ENCODE measurements around the gene JAZF1. TPM values are rescaled to one million over a fixed set of nuclear protein-coding genes. Genes with fewer than 3 reads are reported as not detected.

JAZF1 gene
- total and polyA plus RNA-seq, 9 of the 15 experiments (the other 6 are each of a cell fraction or from before 2014, with no cell fraction given): 0.04 to 0.64 (median 0.11) TPM; not detected in 3

DNA sequence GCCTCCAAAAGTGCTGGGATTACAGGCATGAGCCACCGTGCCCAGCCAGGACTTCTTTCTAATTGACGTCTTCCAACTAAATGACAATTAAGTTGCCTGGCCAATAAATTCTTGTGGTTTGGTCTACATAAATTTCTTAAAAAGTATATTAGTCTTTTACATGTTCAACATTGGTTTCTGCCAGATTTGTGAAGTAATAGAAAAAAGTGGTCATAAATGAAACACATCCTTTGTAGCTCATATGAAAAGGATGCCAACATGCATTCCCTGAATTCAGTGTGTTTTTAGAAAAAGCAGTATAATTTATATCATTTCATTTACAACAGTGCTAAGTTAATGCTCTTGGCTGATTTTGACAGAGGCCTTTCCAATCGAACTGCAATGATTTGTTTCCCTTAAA lies 225.6 kb downstream of the JAZF1 start:
- intact Hi-C loops (cut with micrococcal nuclease) (no loop called here), in situ Hi-C loops (cut with MboI) (no loop called here)
- H3K9ac ChIP-seq (ENCODE audit: insufficient read depth in 1 of 2, low read depth in 2 of 2, low read length in 2 of 2): no peak overlapping the region
- H3K9me3 ChIP-seq (replicated peaks; ENCODE audit: control insufficient read depth, insufficient read depth, low read depth, low read length): no peaks in the 10 kb centered on the region
- no peak for DNase-seq (ENCODE audit: extremely low read depth in 1 of 4, low spot score in 3 of 4)
- no peak overlapping the region for H3K4me2 ChIP-seq (ENCODE audit: insufficient read depth, low read length)
- no peak overlapping the region for H2AFZ ChIP-seq (ENCODE audit: low read depth, low read length)
- no TSS peak for BruUV-seq (replicated peaks)
- ChIA-PET POLR2A (interaction anchor here (0.6 kb wide), 1 partner anchor 117 kb away, joined by 3 read pairs; no protein-coding TSS in a partner anchor), CTCF (ENCODE audit: low intra/inter-chr PET ratio) (no interaction called here)
- WGBS (ENCODE audit: insufficient coverage, low coverage, missing lambda C conversion rate): 3% methylated on average over 3 of the region's 3 CpGs
- no peak for TF ChIP-seq CREB1 (IDR thresholded peaks at IDR 0.05)
- TF ChIP-seq CREB1 (CRISPR knock-in tag; IDR thresholded peaks at IDR 0.05): no peak
- no peak for TF ChIP-seq HDAC1 (IDR thresholded peaks at IDR 0.05)
- no peak for TF ChIP-seq PHF21A (IDR thresholded peaks at IDR 0.05; ENCODE audit: borderline replicate concordance, low read depth)
- TF ChIP-seq, protein P1, sequence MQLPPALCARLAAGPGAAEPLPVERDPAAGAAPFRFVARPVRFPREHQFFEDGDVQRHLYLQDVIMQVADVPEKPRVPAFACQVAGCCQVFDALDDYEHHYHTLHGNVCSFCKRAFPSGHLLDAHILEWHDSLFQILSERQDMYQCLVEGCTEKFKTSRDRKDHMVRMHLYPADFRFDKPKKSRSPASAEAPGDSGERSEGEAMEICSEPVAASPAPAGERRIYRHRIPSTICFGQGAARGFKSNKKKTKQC (CRISPR knock-in tag; IDR thresholded peaks at IDR 0.05): no peak
- TF ChIP-seq POLR2H (tag; IDR thresholded peaks at IDR 0.05; ENCODE audit: low read depth): no peak
- no peak for TF ChIP-seq RBM25 (IDR thresholded peaks at IDR 0.05; ENCODE audit: low read depth, low read length, severe bottlenecking)
- no peak for TF ChIP-seq FOXK2 (conservative IDR thresholded peaks at IDR 0.05 in 1 of 2, IDR thresholded peaks at IDR 0.05 in 1 of 2; ENCODE audit: low read depth in 2 of 2)
- no peak for TF ChIP-seq GATAD2A (IDR thresholded peaks at IDR 0.05)
- no peak for TF ChIP-seq POLR3G (IDR thresholded peaks at IDR 0.05; ENCODE audit: extremely low read depth, insufficient read length, insufficient replicate concordance)
- no peak for TF ChIP-seq SP2 (IDR thresholded peaks at IDR 0.05; ENCODE audit: extremely low read depth, low read depth, low read length, poor library complexity, severe bottlenecking)
- no peak for TF ChIP-seq ZNF583 (CRISPR knock-in tag; IDR thresholded peaks at IDR 0.05)
- TF ChIP-seq ATF1 (CRISPR knock-in tag; IDR thresholded peaks at IDR 0.05): no peak
- no peak for TF ChIP-seq ATF1 (tag; IDR thresholded peaks at IDR 0.05)
- TF ChIP-seq BCOR (IDR thresholded peaks at IDR 0.05): no peak
- no peak for TF ChIP-seq STAT5A (IDR thresholded peaks at IDR 0.05; ENCODE audit: borderline replicate concordance, low read length)
- no peak for TF ChIP-seq NFE2 (IDR thresholded peaks at IDR 0.05; ENCODE audit: low read depth)
- TF ChIP-seq, protein P2, sequence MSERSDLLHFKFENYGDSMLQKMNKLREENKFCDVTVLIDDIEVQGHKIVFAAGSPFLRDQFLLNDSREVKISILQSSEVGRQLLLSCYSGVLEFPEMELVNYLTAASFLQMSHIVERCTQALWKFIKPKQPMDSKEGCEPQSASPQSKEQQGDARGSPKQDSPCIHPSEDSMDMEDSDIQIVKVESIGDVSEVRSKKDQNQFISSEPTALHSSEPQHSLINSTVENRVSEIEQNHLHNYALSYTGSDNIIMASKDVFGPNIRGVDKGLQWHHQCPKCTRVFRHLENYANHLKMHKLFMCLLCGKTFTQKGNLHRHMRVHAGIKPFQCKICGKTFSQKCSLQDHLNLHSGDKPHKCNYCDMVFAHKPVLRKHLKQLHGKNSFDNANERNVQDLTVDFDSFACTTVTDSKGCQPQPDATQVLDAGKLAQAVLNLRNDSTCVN (CRISPR knock-in tag; IDR thresholded peaks at IDR 0.05): no peak
- no peak for ATAC-seq
- H4K20me1 ChIP-seq (replicated peaks; ENCODE audit: control insufficient read depth, insufficient read depth, low read length): no peaks in the 10 kb centered on the region; the same call in 1 of the 2 replicates
- no peaks in the 10 kb centered on the region for H3K9me1 ChIP-seq (ENCODE audit: control insufficient read depth, insufficient read depth, low read length)
- H3K36me3 ChIP-seq (ENCODE audit: control insufficient read depth, insufficient read depth, low read length): no peaks in the 10 kb centered on the region
- H3K27ac ChIP-seq (ENCODE audit: extremely low read depth, low read depth, low read length): no peak overlapping the region
- no peaks in the 10 kb centered on the region for H3K4me1 ChIP-seq (replicated peaks in 1 of 2; ENCODE audit: control insufficient read depth in 2 of 2, insufficient read depth in 2 of 2, low read length in 2 of 2)
- H3K4me3 ChIP-seq: no peak overlapping the region
- FAIRE-seq: no peak
- H3K27me3 ChIP-seq (ENCODE audit: control insufficient read depth in 2 of 2, insufficient read depth in 2 of 2, low read length in 2 of 2): peaks cover 5 to 6% of the 10 kb centered on the region in 2 experiments; a peak in 2 of 5 replicates
- H3K79me2 ChIP-seq (ENCODE audit: control insufficient read depth, insufficient read depth, low read length): no peaks in the 10 kb centered on the region

Data from K562 (cell line).